HG03196 (cell line): ENCODE results near the gene ST3GAL3.
A peak's percentile ranks its signal among the peaks of the same experiment; 100 is the strongest.
"Not testable (repeated sequence)": the region's sequence is repeated elsewhere in the genome, so short reads cannot be mapped to it uniquely, and the experiment has no call there.

Experiments
- ATAC-seq: cut with Tn5 transposase; IDR thresholded peaks from one replicate; pipeline ENCODE4 v1.9.1; 2021; ENCODE audit not compliant: unreplicated experiment

The ST3GAL3 gene

GRCh38 chr1:43817304-43817939, 110.1 kb downstream of the ST3GAL3 start:
- ATAC-seq = no peak

- ATAC-seq = no peak
These were observed 111.4 kb downstream of the ST3GAL3 start for GRCh38 chr1:43818691-43819090.

GRCh38 chr1:43819357-43819756, 112.0 kb downstream of the ST3GAL3 start:
- ATAC-seq = no peak

- ATAC-seq = no peak
These were observed 114.1 kb downstream of the ST3GAL3 start for GRCh38 chr1:43821471-43821870.

- ATAC-seq = no peak
These were observed 114.8 kb downstream of the ST3GAL3 start for GRCh38 chr1:43822040-43822690.

- ATAC-seq = no peak
These were observed 117.5 kb downstream of the ST3GAL3 start for GRCh38 chr1:43824795-43825194.

- no peak for ATAC-seq
These were observed 121.2 kb downstream of the ST3GAL3 start for GRCh38 chr1:43828574-43828973.

- ATAC-seq = no peak
These were observed 123.5 kb downstream of the ST3GAL3 start for GRCh38 chr1:43830802-43831201.

- no peak for ATAC-seq
These were observed 124.5 kb downstream of the ST3GAL3 start for GRCh38 chr1:43831851-43832250.

- ATAC-seq = no peak
These were observed 124.9 kb downstream of the ST3GAL3 start for GRCh38 chr1:43832255-43832654.

GRCh38 chr1:43832998-43833397, 125.7 kb downstream of the ST3GAL3 start:
- no peak for ATAC-seq

GRCh38 chr1:43833902-43834279, 126.6 kb downstream of the ST3GAL3 start:
- not testable (repeated sequence) for ATAC-seq

- no peak for ATAC-seq
These were observed 127.1 kb downstream of the ST3GAL3 start for GRCh38 chr1:43834280-43835081.

- no peak for ATAC-seq
These were observed 128.0 kb downstream of the ST3GAL3 start for GRCh38 chr1:43835082-43836021.

- peak; percentile 38 for ATAC-seq
These were observed 129.1 kb downstream of the ST3GAL3 start for GRCh38 chr1:43836267-43836951.

- no peak for ATAC-seq
These were observed 131.7 kb downstream of the ST3GAL3 start for GRCh38 chr1:43839056-43839455.

GRCh38 chr1:43841321-43842174, 134.2 kb downstream of the ST3GAL3 start:
- no peak for ATAC-seq

GRCh38 chr1:43842175-43842498, 134.8 kb downstream of the ST3GAL3 start:
- no peak for ATAC-seq

GRCh38 chr1:43843684-43844083, 136.3 kb downstream of the ST3GAL3 start:
- no peak for ATAC-seq

- no peak for ATAC-seq
These were observed 136.8 kb downstream of the ST3GAL3 start for GRCh38 chr1:43844114-43844513.
